GM18498 (cell line): ENCODE data around the gene DSCAML1.
"Not testable (repeated sequence)": the region's sequence is repeated elsewhere in the genome, so short reads cannot be mapped to it uniquely, and the experiment has no call there.

ENCODE experiments used
- ATAC-seq: cut with Tn5 transposase; IDR thresholded peaks from one replicate; pipeline ENCODE4 v1.9.1; 2021; ENCODE audit warnings: mild to moderate bottlenecking, moderate library complexity; ENCODE audit not compliant: unreplicated experiment

DSCAML1 gene

DNA sequence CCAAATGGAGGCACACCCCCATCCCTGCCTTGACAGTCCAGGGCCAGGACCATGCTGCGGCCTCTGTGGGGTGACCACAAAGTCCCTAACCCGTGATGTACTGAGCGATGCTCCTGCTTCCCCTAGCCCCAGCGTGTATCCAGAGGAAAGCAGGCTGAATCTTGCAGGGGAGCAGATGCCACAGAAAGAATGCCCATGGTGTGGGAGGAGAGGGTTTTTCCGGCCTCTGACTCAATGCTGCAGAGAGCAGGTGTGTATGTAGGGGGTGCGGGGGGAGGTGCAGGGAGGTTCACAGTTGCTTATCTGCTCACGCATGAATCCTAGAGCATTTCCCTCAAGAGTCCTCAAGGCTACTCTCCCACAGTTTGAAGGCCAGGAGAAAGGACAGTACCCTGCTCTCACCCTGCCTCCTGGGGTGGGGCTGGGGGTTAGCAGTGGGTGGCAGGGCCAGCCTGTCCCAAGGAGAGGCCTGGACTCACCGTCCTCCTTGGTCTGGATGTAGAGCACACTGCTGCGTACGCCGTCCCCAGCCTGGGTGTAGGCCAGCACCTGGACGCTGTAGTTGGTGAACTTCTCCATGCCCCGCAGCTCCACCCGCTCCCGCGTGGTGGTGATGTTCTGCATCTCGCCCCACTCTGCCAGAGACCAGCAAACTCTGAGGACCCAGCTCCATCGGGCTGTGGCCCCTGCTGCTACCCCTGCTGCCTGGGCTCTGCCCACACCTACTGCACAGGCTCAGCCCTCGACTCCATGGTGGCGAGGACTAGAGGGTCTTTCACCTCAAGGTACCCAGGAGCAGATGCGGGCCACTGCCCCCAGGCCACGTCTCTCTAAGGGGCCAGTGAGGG, 338.5 kb downstream of the DSCAML1 start:
- no peak for ATAC-seq

DNA sequence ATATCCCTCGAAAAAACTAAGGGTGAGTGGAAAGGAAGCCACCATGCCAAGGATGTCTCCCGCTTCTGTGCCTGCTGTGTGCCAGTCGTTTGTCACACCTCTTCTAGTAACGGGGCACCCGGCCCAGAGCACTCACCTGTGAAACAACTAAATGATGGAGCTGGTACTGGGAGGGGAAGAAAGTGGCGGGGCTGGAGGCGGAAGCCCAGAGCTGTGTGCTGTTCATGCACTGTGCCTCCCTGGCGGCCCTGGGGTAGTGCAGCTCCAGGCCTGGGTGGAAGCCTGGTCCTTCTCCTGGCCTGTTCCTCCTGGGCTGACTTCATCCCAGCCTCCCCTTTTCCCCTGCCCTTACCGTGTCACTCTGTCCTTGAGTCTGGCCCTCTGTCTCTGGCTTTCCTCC, 339.2 kb downstream of the DSCAML1 start:
- ATAC-seq = no peak

DNA sequence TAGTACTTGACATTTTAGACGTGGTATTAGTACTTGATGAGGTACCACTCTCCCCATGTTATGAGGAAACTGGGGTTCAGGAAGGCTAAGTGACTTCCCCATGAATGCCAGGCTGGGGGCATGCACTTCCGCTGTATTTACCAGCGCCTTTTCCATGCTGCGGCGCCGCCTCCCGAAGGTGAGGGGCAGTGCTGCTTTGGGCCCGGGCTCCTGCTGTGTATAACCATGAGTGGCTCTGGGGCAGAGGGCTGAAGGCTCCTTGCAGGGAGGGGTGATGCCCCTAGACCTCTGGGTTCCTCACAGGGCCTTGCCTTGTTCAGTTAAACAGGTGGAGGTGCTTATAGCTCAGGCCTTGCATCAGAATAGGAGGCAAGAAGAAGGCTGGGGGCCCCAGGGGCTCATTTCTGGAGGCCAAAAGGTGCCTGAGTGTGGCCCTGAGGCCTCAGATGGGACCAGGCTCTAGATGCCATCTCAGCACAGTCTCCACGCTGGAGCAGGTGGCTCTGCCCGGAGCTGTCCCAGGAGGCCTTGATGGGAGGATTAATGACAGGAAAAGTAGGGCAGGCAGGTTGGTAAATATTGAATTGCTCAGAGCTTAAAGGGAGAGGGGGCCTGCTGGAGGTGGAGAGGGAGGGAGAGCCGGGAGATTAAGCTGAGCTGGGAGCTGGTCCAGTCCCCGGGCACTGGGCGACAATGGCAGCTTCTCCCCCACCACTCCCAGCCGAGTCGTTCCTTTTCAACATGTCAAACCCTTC, 339.8 kb downstream of the DSCAML1 start:
- peak; percentile 4 for ATAC-seq

DNA sequence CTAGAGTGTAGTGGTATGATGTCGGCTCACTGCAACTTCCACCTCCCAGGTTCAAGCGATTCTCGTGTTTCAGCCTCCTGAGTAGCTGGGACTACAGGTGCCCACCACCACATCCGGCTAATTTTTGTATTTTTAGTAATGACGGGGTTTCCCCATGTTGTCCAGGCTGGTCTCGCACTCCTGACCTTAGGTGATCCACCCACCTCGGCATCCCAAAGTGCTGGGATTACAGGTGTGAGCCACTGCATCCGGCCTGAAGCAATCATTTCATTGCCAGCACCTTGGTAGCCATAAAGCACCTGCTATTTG, 340.3 kb downstream of the DSCAML1 start:
- not testable (repeated sequence) for ATAC-seq

DNA sequence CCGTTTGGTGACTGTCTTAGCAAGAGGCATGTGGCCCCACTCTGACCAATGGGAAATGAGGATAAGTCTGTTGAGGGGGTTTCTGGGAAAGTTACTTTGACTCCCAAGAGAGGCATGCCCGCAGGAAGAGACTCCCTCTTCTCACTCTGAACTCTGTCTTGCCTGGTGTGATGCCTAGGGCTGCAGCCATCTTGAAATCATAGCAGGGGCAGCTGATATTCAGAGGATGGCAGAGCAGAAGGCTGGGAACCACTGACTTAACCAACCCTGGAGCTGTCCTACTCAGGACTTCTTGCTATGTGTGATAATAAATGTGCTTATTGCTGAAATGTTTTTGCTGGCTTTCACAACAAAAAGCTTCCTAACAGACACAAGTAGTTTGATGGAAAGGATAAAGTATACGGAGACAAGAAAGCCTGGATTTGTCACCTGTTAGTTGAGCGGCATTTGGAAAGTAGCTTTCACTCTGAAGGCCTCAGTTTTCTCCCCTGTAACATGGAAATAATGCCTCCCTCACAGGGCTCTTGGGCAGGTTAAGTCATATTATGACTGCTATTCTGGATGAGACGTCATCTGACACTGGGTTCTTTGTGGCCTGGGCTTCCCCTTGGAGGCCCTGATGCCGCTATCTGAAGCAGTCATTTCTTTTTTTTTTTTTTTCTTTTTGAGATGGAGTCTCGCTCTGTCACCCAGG, 340.8 kb downstream of the DSCAML1 start:
- ATAC-seq = peak; percentile 63

DNA sequence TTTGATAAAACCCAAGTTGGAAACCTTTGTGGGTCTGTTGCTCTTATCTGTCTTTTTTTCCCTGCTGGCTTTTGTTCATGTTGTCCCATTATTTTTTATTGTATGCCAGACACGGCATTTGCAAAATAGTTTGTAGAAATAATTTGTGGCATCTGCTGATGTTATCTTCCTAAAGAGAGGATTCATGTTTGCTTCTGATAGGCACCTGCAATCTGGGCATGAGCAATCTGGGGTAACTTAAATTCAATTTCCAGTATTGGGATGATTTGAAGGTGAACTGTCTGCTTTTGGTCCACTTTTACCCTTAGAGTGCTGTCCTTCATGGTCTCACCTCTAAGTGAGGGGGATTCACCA, 342.5 kb downstream of the DSCAML1 start:
- no peak for ATAC-seq

DNA sequence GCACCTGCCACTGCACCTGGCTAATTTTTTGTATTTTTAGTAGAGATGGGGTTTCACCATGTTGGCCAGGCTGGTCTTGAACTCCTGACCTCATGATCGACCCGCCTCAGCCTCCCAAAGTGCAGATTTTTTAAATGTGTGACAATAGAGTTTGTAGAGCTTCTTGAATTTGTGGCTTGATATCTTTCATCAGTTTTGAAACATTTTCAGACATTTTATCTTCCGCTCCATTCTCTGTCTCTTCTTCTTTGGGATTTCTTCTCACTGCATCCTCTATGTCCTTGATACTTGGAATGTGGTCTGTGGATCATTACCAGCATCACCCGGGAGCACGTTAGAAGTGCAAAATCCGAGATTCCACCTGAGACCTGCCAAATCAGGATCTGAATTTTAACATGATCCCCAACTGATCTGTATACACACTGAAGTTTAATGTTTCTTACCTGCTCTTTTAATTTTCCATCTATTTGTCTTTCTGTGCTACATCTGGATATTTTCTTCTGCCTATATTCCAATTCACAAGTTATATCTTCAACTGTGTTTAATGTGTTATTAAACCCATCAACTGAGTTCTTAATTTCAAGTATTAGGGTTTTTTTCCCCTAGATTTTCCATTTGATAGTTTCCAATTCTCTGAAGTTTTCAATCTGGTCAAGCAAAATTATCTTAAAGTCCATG, 343.0 kb downstream of the DSCAML1 start:
- ATAC-seq = no peak

DNA sequence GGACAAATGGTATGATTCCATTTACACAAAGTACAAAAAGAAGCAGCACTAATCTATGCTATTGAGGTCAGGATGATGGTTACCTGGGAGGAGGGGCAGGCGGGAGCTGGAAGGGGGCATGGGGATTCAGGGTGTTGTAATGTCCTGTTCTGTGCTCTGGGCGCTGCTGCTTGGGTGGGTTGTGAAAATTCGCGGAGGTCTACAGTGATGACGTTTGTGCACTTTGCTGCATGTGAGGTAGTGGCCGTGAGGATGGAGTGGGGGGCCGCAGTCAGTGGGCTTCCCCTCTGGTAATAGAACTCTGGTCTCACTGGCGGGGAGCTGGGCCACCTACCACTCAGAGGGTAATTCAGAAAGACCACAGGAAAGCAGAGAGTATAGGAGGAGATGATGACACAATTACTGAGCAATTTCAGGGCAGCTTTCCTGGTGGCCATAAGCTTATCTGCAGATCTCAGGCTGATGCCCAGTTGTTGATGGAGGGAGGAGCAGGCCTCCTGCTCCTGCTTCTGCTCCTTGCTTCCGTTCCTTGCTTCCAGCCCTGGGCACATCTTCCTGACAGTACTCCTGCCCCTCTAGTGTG, 347.8 kb downstream of the DSCAML1 start:
- no peak for ATAC-seq

DNA sequence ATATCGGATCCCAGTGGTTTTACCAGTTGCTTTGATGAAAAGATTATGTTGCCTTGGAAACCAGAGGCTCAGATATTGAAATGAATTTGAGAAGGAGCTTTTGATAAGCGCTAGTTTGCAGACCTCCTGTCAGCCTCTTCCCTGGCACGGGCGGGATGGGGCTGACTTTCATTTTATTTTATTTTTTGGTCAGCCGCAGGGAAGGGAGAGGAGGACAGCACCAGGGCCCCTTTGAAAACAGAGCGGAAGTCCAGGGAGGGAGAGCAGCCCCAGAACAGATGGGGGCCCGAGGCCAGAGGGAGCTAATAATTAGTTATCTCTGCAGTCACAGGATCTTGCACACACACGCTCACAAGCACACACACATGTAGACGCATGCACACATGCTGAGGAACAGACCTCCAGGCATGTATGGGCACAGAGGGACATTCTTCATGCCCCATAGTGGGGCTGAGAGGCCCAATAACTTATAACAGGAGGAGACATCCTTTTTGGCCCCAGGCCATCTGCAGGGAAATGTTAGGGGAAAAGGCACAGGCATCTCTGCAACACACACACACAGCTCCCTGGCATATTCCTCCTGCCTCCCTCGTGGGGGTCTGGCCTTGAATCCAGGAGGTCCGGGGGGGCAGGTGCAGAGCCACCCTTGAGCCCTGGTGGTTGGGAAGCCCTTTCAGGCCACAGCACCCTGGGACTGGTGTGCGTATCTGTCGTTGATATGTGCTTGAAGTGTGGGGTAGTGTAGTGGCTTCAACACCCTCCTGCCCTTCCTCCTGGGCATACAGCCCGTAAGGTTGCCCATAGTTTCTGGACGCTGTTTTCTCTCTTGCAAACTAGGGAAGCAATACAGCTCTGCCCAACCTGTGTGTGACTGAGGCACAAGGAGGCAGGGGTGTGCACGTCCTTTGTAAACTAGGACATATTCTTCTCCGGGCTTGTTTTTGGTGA, 352.0 kb downstream of the DSCAML1 start:
- no peak for ATAC-seq

DNA sequence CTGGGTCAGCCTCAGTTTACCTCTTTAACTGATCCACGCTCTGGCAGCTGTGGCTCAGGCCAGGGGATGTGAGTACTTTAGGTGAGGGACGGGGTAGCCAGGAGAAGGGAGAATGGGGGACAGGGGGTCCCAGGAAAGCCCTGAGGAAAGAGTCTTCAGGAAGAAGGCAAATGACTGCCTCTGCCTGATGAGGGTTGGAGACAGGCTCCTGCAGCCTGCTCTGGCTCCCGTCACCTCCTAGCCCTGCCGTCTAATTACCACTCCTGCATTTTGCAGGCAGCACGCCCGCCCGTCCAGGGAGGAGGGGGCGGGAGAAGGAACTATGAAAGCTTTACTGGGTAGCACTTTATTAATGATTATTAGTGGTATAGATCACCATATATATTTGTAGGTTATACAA, 352.8 kb downstream of the DSCAML1 start:
- ATAC-seq = no peak

DNA sequence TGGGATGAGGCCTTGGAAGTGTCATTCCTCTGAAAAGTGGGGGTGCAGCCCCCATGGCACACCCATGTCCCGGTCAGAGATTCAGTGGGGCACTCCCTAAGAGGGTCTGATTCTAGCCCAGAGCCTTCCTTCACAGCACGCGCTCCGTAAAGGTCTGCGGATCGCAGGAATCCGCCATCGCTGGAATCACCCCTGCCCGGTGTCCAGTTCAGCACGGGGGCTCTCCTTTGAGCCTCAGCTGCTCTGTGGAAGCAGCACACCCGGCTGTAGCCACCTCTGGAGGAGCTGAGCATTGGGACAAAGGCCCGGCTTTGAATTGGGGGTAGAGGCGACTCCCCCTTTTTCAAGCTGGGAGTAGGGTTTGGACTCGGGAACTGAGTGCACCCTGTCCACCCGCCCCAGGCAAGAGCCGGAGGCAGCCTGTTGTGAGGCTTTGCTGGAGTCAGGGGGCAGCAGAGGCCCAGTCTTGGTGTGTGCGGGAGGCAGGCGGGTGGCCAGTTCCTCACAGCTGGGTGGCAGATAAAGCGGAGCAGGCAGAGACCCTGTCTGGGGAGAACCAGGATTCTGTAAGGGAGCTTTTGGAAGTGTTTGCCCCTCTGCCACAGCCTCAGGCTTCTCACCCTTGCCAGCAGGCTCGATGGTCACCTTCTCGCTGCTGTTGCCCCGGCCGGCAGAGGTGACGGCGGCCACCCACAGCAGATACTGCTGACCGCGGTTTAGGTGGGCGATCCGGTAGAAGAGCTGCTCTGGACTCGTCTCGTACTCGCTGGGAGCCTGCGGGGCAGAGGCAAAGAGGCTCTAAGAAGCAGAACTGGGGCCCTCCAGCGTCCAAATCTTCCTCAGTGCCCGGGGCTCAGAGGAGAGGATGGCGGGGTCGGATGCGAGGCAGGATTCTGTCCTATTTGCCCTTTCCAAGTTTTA, 353.5 kb downstream of the DSCAML1 start:
- no peak for ATAC-seq

DNA sequence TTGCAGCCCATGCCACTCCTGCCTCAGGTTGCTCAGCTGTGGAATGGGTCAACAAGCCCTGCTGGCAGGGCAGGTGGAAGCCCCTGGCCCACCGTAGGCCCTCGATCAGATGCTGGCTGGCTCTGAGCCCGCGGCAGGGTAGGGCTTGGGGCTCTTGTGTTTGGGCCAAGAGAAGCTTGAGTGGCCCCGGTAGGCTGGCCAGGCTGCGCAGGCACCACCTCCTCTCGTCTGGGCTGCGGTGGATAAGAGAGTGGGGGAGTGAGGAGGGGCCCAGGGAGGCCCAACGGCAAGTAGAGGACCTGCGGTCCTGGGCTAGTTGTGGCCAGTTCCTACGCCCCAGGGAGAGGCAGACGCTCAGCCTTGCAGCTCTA, 354.2 kb downstream of the DSCAML1 start:
- ATAC-seq = no peak

DNA sequence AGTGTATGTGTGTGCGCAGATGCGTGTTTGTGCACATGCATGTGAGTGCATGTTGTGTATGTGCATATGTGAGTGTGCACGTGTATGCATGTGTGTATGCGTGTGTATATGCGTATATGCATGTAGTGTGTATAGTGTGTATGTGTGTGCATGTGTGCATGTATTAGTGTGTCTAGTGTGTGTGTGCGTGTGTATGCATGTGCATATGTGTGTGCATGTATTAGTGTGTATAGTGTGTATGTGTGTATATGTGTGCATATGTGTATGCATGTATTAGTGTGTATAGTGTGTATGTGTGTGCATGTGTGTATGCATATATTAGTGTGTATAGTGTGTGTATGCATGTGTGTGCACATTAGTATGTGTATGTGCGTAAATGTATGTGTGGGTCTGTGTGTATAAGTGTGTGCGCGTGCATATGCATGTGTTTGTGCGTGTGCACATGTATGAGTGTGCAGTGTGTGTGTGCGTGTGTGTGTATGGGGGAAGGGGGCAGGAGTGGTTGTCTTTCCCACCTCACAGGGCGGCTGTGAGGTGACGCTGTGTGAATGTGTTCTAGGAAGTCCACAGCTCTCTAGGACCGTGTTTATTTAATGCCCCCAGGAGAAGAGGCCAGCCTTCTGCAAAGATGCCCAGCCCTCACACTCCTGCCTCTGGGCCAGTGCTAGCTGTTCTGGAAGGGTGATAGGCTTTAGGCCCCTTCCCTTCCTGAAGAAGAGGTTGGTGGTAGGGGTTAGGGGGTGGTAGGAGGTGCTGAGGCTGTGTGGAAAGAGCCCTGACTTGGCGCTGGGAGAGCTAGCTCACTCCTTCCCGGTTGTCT, 354.8 kb downstream of the DSCAML1 start:
- no peak for ATAC-seq

DNA sequence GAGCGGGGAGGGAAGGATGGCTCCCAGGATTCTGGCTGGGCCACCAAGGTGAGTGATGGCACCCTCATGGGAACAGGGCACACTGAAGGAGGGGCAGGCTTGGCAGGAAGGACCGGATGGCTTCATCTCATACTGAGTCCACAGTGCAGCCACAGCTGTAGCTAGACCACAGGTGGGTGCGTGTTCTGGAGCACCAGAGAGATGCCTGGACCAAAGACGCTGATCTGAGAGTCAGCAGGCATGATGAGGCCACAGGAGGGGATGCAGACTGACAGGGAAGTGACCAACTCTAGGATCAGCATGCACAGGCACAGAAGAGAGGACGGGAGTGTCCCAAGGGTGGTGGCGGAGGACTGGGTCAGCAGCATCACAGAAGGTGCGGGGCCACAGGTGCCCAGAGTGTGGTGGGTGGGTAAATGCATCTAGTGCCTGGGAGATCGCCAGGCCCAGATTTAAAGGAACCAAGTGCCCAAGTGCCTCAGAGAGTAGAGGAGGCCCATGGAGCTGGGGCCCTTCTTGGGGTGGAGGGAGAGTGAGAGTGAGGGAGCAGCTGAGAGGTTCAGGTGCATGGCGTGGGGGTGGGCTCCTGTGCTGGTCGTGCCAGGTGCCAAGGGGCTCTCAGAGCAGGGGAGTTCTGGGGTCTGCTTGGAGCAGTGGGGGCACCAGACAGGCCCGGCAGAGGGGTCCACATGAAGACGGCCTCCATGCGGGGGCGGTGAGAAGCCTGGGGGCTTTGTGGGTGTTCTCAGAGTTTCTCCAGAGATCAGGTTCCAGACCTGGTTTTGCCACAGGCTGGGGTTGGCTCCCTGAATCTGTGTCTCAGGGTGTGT, 355.7 kb downstream of the DSCAML1 start:
- no peak for ATAC-seq

DNA sequence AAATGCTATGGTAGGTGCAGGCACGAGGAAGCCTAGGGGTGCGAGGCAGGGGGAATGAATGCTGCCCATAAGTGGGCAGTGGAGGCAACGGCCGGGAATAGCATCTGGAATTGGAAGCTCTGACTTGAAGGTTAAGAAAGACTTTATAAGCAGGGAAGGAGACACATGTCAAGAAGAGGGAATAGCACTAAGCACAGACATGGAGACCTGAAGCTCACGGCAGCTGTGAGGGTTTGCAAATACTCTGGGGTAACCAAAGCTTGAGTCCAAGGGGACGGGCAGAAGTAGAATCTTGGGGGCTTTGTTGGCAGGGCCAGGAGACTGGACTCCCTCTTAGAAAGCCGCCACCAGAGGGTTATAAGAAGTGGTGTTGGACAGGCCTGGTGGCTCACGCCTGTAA, 356.8 kb downstream of the DSCAML1 start:
- no peak for ATAC-seq

DNA sequence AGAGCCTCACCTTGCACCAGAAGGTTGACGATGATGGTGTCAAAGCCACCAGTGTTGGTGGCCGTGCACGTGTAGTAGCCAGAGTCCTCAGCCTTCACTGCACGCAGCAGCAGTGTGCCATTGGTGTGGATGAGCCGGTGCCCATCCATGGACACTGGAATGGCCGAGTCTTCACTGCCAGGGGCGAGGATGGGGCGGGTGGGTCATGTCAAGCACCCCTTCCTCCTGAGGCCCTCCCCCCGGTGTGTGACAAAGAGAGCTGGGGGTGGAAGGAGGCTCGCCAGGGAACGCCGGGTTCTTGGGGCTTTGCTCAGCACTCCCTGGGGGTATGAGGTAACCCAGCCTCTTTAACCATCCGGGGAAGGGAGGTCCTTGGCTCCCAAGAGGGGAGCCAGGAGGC, 357.8 kb downstream of the DSCAML1 start:
- ATAC-seq = no peak

DNA sequence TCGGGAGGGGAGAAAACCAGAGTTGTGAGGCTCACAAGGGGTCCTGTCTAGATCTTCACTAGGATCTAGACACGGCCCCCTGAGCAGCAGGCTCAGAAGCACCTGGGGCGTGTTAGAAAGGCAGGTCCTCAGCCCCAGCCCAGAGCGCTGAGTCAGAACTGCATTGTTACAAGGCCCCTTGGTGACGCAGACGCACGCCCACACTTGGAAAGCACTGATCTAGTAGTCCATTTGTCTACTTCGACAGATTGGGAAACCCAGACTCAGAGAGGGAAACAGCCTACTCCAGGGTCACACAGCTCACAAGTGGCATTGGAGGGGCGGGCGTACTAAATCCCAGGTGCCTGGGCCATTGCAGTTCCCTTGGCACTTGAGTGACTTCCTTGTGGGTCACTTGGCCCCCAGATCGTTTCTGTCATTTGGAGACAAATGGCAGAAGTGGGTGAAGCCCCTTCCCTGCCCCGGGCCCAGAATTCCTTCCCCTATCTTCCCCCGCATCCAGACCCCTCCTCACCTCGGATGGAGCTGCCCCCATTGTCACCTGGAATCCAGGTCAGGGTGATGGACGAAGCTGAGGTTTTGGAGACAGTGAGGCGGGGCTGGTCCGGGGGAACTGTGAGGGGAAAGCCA, 358.5 kb downstream of the DSCAML1 start:
- ATAC-seq = no peak
